DMS 273 treated with DMSO at 0.1 percent for 48 hours (cell line): ENCODE results near the gene WBP1L.

Experiments
- DNase-seq: peaks from one replicate; lab custom pipeline; 2025; lab: John Stamatoyannopoulos, UW

Gene WBP1L

DNA sequence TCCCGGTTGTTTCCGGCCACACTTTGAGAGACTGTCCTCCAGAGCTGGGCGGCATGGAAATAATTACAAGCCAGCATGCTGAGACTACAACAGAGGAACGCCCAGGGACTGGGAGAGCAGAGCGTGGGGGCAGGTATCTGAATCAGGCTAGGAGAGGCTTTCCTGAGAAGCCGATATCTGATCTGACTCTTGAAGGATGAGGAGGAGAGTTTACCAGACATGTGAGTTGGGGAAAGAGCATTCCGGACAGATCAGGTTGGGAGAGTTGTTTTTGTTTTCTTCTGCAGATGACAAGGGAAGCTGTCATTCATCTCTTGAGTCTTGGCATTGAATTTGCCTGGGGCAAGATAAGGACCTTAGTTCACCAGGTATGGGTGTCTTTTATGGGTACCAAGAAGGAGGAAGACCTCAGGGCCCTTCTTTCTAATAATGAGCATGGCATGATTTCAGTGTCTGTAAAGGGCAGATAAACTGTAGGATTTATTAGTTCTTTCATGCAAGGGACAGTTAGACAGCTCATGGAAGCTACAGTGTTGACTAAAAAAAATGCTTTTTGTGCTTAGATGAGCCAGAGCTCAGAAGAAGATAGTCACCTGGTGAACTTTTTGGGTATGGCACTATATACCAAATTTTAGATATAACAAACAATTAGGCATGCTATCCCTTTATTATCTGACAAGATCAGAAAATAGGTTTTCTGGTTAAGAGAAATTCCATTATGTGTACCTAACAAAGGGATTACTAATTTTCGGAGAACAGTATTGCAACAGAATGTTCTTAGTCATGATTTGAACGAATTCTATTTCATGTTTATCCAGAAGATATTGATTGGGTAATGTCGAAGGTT, 36.2 kb downstream of the WBP1L start:
- no peak for DNase-seq

DNA sequence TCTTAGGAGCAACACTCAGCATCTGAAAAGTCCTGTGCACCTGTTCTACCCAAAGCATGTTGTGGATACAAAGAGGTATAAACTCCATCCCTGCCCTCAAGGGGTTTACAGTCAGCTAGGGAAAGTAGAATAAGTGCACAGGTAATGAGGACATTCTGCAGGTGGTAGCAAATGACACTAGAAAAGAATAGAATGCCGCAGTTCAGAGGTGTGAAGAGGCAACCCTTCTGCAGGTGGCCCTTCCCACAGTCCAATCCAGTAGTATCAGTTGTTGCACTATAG, 36.7 kb downstream of the WBP1L start:
- DNase-seq = no peak

DNA sequence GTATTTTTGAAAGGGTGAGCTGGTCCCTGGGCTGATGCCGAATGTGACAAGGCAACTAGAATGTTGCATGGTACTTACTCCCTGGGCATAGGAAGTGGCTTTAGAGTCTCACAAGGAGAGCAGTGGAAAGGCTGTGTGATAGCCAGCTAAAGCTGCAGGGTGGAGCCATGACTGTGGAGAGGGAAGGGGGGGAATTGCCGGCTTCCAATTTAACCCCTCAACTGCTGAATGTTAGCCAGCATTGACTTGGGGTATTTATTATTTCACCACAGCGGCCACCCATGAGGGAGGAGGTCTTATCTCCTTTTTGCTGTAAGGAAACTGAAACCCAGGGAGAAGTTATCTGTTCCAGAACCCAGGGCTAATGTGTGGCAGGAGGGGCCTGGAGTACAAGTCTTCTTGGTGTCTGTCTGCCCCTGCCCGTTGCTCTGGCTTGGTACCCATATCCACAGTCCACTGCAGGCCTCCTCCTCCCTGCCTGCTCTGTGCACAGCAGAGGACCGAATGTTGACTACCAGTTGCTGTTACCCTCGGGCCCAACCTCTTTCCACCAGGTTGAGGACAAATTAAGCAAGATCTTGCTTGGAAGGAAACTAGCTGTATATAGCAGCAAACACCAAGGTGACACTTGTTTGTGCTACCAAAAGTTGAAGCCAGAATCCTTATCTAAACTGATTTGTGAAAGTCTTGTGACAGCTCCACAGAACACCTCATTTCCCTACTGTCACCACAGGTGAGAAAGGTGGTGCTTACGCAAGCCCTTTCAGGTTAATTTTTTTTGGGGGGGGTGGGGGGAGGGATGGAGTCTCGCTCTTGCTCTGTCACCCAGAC, 37.6 kb downstream of the WBP1L start:
- no peak for DNase-seq

DNA sequence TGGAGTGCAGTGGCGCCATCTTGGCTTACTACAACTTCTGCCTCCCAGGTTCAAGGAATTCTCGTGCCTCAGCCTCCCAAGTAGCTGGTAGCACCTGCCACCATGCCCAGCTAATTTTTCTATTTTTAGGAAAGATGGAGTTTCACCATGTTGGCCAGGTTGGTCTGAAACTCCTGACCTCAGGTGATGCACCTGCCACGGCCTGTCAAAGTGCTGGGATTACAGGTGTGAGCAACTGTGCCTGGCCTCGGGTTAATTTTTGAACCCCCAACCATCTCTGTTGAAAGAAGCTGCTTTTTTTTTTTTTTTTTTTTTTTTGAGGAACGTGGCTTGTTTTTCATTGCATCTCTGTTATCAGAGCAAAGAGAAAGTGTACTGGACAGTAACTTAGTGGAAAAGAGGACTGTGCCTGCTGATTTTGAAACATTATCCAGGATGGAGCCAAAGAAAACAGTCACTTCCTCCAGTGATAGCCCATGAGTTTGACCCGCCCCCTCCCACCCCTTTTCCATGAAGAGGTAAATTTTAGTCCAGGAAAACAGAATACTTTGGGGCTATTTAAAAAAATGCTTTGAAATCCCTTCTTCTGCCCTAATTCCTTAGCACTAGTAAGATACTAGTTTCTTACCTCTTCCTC, 38.3 kb downstream of the WBP1L start:
- DNase-seq = no peak

DNA sequence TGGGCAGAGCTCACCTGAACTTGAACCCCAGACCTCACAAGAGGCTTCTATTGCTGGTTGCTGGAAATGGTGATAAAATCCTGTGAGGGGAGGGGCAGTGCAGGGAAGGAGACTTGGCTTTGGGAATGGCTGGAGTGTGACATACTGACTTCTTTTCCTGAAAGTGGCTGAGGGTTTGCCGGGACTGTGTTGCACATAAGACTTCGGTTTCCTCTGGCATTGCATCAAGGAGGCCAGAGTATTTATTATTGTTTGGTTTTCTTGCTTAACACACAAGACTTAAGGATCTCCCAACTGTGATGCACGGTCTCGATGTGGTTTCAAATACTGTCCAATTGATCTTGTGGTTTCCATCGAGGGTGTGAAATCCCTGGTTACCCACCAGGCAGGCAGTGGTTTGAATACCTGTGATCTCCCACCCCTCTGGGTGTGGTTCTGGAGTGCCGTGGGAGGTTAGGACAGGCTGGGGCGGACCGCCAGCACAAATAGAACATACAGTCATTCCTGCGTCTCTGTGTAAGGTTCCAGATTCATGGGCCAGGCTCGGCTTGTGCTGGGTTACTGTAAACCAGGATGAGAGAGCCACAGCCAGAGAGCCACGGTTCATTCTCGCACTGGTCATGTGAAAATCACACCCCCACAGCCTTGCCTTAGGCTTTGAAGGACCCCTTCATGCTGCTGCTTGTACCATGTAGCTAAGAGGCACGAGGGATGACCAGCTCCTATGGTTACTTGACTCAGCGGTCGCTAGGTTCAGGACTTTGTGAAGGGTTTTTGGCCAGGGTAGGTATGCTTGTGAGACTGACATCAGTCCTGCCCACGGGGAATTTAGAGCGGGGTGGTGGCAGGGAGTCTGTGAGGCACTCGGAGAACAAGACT, 39.2 kb downstream of the WBP1L start:
- no peak for DNase-seq

DNA sequence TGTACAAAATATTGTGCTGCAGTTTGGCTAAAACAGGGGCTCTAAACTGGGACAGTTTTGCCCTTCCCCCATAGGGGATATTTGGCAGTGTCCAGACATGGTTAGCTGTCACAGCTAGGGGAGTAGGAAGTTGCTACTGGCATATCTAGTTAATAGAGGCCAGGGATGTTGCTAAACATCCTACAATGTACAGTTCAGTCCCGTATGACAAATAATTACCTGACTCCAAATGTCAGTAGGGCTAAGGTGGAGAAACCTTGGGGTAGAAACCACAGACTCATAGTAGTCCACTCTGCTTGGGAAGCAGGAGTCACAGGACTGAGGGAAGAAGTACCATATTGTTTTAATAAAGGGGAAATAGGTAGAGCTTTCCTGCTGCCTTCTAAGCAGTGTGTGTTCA, 39.8 kb downstream of the WBP1L start:
- DNase-seq = no peak

DNA sequence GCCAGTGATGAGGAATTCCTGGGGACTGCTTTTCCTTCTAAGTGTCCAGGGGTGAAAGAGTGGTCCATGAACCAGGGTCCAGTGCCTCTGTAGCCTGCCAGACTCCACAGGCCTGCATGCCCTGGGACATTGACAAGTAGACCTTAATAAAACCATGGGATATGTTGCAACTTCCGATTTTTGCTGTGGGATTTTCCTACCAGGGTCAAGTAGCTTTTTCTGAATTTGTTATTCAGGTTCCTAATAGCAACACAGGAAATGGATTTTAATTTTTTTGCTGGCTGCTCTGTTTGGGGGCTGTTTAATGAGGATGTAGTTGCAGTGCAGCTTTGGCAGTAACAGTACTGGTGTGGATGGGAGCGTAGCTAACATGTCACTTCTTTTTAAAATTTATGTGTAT, 42.1 kb downstream of the WBP1L start:
- no peak for DNase-seq

DNA sequence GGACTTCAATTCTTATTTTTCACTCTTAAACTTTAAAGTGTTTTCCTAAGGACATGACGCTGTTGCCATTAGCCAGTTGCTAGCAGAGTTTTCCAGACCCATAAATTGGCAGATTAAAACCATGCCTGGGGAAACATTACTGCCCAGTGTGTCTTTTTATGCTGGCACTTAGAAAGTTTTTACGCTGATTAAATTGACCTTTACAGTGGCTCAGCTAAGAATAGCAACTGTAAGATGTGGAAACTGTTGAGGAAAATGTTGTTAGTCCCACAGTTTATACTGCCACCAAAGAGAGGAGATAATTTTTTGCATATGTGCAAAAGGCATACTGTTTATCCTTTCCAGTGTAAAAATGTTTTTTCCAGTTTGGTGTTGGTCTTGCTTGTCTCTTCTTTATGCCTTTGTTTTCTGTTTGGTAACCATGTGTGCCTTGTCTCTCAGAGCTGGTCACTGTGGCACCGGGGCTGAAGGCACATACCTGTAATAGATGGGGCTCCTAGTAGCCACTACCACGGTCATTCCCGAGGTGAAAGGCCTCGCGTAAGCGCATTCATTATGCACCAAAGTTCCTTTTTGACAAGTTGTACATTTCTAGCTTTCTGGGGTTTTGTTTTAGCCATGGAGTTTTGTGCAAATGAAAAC, 48.1 kb downstream of the WBP1L start:
- no peak for DNase-seq

DNA sequence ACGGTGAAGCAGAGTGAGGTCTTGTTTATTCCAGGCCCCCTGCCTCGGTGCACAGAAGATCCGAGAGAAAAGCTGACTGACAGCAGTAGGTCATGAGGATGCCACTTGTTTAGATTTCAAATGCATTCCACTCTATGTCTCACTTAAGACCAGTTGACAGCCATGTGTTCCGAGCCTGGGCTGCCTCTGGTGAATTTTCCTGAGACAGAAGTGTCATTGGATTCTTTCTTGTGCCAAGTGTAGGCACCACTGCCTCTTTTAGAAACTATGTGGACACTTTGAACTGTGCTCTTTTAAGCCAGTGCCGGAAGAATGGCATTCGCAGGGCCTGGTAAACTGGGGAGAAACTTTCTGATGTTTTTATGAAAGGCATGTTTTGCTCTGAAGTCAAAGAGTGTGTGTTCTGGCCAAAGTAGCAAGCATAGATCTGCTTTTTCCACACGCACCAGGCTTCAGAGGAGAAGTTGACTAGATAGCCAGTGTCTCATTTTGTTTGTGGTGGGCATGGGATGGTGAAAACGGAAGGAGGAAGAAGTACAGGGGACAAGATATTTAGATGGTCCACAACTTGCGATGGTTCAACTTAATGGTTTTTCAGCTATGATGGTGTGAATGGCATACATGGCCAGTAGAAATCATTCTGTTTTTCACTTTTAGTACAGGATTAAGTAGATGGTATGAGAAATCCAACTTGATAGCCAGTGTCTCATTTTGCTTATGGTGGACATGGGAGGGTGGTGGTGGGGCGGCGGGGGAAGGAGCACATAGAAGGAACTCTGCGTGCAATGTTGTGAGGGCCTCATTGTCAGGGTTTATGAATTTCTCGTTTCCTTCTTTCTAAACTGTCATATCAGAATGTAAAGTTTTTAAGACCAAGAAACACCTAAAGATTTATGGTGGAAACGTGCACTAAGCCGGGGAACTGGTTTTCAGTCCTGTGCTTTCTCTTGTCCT, 52.0 kb downstream of the WBP1L start:
- DNase-seq = no peak

DNA sequence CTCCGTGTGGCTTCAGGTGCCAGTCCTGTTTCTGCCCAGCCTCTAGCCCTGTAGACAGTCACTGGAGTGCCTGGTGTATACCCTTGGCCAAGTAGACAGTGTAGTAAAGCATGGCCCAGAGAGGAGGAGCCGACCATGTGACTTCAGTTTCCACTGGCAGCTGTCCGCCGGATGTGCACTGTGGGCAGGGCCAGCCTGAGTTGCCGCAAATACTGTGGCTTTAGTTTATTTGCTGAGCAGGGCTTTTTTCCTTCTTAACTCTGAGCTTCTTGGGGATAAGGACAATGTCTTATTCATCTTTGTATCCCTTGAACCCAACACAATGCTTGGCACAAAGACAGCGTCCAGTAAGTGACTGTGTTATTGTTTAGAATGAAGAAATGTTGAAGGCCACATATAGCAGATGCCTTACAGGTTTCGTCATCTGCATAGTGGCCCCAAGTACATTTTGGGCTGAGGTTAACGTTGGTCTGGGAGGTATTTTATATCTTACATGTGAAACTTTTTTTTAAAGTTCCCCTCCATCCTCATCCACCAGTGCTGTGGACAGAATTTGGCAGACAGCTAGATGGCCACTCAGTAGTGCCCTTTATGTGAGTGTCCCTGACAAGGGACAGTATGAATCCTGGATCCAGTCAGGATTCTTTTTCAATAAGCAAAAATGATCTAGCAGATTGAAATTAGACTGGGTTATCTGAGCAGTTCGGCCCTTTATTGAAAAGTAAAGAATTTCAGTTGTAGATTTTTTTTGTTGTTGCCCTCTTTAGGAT, 52.8 kb downstream of the WBP1L start:
- no peak for DNase-seq

DNA sequence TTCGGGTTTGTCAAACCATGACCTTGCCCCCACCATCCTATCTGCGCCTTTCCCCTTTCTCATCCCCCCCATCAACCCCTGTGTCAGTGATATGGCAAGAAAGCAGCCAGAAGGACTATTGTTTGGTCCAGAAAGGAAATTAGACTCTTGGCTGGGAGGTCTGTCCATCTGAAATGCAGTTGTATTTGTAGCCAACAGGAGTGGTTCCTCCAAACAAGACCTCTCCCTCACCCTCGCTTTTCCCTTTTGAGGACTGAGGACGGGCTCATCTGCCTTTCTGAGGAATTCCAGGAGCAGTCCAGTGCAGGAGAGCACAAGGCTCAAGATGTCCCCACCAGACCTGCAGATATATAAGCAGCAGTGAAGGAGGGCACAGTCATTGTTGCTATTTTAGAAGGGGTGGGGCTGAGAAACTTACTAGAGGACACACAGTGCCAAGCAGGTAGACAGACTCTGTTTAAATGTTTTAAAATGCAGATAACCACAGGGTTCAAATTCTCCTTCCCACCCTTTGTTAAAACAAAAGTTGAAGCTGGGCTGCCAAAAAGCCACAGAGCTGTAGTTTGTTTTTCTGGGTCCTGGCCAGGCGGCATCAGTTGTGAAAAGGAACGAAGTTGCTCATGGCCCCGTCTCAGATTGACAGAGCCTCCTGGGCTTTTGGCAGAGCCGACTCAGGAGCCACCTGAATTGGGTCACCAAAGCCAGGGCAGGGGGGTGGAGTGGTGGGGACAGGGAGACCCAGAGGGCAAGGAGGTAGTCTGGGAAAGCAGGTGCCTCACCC, 56.1 kb downstream of the WBP1L start:
- no peak for DNase-seq

DNA sequence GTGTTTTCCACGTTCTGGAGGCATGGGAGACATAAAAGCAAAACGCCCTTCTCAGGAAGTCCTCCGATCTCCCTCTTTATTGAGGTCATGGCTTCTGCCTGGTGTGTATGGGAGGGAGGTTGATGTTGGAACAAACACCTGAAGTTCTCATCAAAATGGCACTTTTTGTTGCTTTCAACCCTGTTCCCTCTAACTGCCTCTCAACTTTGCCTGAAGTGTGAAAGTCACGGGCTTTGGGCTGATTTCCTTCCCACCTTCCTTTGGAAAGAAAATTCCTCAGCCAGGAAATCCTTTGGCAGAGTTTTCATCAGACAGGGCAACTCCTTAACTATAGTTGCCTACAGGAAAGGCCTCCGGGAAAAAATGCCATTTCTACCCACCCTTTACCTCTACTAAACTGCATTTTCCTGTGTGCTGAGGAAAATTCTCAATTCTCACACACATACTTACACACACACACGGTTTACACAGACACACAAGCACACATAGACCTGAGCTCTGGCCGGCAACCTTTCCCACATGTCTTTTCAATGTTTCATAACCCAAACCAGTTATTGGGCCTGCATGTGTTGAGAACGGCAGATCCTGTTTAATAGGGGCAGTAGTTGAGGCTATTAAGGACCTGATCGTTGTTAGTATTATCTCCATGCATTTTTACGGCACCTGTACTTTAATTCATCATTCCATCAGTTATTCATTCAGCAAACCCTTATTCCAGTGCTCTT, 57.0 kb downstream of the WBP1L start:
- DNase-seq = no peak

DNA sequence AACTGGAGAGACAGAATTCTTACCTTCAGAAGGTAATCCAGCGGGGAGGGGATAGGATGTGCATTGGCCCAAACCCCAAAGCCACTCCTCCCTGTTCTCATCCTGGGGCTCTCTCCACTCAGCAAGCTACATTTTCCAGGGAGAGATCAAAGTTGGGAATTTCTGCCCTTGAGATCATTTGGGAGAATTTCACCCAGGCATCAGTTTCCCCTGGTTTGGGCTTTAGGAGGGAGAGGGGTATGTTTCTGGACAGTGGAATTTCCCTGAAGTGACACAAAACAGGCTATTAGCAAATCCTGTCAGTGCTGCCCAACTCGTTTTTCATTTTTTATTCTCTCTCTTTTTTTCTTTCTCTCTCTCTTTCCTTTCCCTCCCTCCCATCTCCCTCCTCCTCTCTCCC, 57.7 kb downstream of the WBP1L start:
- DNase-seq = no peak

DNA sequence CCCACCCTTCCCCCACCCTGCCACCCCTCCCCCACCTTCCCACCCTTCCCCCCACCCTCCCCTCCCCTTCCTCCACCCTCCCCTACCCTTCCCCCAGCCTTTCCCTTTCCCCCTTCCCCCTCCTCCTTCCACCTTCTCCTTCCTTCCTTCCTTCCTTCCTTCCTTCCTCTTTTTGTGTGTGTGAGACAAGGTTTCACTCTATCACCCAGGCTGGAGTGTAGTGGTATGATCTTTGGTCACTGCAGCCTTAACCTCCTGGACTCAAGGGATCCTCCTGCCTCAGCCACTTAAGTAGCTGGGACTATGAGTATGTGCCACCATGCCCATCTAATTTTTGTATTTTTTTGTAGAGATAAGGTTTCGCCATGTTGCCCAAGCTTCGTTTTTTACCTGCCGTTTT, 58.2 kb downstream of the WBP1L start:
- DNase-seq = no peak

DNA sequence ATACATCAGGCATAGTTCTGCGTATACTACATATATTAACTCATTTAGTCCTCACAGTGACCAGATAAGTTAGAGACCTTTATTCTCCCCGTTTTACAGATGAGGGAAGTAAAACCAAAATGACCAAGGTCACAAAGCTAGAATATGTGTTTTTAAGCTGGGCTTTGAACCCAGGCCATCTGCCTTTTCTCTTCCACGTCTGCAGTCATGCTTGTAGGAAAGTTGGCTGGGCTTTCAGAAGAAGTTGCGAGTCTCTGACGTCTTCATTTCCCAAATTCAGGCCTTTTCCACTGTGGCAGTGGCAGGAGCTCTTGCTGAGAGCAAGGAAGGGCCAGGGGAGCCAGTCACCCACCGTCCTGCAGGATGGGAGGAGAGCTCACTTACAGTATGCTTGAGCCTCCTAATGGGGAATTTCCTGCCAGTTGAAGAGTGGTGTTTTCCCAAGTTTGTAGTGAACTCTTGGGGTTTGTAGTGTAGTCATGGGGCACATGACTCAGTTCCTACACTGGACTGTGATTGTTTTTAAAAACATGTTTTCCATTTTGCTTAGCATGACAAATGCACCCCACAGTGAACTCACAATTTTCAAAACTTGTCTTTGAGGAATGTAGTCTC, 59.3 kb downstream of the WBP1L start:
- DNase-seq = no peak

DNA sequence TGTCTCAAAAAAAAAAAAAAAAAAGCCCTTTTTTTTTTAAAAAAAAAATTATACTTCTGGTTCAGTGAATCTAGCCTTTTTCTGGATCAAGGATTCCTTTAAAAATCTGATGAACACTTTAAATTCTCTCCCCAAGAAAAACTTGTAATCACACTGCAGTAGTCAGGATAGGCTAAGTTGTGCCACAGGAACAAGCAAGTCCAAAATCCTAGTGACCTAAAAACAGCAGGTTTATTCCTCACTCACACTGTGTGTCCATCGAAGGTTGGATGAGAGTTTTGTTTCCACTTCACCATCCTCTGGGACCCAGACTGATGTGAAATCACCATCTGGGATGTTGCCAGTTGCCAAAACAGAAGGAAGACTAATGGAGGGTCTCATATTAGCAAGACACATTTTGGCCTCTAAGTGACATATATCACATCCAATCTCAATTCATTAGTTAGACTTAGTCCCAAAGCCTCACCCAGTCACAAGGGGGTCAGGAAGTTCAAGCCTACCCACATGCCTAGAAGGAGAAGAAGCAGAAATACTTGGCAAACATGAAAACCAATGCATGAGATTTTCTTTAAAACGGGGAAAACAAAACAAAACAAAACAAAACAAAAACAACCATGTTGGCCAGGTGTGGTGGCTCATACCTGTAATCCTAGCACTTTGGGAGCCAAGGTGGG, 60.8 kb downstream of the WBP1L start:
- no peak for DNase-seq

DNA sequence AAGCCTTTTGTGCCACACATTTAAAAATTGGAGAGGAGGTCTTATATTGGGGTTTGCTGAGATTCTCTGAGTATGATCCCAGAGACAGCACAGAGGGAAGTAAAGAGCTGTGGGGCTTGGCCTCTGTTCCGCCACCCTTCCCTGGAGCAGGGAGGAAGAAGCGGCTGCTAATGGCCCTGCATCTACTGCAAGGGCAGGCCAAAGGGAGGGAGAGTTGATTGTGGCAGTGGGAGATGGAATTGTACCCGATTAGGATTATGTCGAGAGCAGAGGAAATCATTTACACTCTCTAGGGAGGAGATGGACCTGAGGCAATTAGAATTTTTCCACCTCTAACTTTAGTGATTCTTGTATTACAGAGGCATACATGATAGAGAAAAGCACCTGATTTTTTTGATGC, 64.6 kb downstream of the WBP1L start:
- no peak for DNase-seq
